ENCODE data around the gene FAM131B.

FAM131B gene

DNA sequence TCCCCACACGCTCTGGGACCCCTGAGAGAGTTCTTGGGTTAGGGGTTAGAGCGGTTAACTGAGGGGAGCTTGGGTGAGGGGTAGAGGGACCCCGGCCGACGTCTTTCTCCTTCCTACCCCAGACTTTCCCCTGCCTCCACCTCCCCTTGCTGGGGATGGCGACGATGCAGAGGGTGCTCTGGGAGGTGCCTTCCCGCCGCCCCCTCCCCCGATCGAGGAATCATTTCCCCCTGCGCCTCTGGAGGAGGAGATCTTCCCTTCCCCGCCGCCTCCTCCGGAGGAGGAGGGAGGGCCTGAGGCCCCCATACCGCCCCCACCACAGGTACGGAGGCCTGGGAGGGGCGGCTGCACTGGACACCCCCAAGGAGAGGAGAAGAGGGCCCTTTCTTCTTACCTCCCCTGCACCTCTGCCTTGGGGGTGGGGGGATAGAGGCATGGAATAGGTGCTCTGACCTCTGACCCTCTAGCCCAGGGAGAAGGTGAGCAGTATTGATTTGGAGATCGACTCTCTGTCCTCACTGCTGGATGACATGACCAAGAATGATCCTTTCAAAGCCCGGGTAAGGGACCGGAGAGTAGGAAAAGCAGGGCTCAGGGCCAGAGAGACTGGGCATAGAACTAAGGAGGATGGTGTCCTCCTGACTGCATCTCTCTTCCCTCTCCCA is 19.7 kb upstream of the FAM131B start:
- no peak for DNase-seq

DNA sequence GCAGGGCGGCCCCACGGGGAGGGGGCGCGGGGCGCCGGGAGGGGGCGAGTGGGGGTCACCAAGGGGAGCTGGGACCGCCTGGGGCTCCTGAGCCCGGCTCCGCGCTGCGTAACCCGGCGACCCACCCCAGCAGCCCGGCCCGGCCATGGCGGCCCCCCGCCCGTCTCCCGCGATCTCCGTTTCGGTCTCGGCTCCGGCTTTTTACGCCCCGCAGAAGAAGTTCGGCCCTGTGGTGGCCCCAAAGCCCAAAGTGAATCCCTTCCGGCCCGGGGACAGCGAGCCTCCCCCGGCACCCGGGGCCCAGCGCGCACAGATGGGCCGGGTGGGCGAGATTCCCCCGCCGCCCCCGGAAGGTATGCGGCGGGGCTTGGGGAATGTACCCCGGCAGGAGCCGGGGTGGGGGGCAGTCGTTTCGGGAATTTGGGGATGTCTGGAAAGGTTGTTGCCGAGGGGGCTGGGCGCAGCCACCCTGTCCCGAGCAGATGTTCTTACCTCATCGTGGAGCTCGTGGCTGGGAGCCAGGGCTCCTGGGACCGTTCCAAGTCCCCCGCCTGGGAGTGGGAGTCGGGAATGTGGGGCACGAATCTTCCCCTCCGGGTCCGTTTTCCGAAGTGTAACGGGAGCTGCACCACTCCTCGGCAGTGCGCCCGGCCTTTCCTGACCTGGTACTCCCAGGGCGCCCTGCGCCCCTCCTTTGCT is 19.1 kb upstream of the FAM131B start:
- DNase-seq, result no peak

DNA sequence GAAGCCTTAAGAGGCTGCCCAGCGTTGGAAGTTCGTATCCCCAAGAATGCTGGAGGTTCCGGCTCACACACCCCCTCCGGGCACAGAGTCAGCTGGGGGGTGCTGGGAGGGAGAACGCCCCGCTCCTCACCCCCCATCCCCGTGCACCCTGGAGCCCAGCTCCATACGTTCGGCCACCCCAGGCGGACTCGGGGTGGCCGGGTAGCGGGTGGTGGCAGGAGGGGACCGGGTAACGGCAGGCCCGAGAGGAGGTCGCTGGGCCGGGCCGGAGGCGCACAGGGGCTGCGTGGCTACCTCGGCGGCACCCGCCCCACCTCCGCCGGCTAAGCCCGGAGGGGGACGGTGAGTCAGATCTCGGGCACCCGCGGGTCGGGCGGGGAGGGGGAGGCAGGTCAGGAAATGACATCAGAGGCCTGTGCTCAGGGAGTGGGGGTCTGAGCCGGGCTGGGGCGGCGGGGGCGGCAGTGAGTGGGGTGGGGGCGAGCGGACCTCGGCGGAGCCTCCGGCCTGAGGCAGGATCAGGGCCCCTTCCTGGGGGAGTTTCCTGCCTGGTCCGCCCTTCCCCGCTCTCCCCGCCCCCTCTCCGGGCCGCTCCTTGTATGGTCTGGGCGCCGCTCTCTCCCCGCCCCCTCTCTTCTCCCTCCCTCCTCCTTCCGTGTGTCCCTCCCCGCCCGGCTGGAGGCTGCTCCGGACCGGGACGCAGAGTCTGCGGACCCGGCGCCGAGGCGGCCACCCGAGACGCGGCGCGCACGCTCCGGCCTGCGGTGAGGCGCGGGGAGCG is 18.3 kb upstream of the FAM131B start, which contains the start of gene ZYX:
TSS of gene ZYX (plus strand) at position 700 of the 781 bp plus-strand sequence. CDS start 227 bp downstream, outside the sequence.
- no peak for DNase-seq

DNA sequence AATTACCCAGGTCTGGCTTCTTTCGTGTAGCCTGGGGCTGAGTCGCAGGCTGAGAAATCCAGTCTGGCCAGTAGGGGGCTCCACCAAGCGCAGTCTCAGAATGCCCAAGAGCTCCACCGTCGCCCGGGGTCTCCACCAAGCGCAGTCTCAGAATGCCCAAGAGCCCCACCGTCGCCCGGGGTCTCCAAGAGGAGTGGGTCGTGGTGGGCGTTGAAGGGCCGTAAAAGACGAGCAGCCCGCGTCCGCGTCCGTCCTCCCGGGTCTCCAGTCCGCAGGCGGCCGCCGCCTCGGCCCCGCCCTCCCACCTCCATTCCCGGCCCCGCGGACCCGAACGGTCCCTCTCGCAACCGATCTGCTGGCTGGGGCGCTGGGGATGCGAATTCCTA is 17.7 kb upstream of the FAM131B start:
- DNase-seq, result no peak

DNA sequence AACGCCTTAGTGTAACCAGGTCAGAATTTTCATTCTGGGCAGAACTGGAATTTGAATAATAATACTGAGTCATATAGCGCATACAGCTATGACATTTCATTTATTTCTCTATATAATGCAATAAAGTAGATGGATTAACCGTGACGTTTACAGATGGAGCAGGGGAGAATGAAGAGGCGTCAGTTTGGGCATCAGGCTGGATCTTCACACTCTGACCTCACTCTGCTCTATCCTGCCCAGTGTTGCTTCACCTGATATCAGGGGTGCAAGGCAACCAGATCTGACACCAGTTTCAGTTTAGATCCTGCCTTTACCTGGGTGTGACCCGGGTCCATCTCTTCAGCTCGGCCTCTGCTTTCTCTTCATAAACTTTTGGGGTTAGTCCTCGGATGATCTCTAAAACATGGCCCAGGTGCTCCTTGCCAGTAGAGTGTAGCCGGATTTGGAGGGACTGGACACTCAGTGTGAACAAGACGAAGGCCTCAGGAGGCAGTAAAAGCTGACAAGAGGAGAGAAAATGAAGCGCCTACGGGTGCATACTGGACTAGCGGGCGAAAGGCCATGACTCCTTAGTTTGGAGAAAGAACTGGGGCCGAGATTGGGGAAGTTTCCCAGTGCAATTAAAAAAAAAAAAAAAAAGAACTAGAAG is 17.2 kb upstream of the FAM131B start:
- DNase-seq, result no peak

DNA sequence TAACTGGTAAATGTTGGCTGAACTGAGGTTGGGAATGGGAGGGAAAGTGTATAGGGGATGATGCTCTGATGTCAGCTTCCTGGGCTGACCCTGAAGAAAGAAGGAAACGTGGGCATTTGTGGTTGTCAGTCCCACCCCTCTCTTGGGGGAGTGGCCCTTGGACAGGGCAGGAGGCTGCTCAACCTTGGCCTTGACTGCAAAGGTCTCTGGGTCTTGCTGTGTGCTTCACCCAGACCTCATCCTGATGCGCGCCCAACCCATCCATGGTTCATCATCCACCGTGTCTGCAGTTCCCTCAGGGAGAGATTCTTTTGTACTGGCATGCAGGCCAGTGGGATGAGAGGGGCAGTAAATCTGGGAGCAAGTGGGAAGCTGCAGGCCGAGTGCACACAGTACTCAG is 13.9 kb upstream of the FAM131B start:
- DNase-seq, result no peak

DNA sequence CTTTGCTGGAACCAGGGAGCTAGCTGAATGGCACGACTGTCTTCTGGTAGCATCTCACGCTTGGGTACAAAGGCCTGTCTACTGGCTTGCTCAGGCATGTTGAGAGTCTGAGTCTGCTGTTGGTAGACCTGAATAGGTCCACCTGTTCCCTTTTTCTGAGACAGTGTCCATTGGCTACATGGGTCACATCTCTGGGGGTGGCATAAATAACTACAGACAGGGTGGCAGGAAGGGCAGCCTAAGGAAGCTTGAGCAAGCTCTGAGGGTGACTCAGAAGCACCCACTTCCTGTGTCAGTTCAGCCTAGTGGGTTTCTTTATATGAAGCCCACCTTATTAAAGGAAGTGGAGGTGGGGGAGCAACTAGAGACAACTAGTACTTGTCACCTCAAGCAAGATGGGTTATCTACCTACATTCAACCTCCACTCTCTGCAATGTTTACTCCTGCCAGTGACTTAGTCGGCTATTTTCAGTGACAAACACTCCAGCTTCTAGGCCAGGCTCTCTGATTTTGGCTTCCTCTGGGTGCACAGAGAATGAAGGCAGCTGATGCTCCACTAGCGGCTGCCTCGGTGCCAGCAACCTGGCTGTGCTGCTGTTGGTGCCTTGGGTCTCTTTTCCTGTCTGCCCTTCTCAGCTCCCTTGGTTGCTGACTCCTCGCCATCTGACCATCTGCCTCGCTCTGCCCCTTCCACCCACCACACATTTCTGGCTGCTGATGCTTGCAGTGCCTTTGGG is 13.0 kb upstream of the FAM131B start:
- no peak for DNase-seq

DNA sequence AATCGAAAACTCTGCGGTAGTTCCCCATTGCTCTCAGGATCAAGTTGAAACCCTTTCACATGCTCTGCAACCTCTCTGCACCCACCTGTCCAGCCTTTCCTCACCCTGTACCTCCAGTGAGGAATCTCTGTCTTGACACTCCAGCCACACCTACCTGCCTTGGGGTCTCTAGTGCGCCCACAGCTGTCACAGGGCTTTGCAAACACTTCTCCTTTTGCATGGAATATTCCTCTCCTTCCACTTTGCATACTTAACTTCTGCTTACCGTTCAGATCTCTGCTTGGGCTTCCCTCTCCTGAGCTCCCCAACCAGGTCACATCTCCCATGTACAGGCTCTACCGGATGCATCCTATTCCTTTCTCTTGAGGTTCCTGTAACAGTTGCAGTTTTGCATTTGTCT is 12.0 kb upstream of the FAM131B start:
- DNase-seq, result no peak

DNA sequence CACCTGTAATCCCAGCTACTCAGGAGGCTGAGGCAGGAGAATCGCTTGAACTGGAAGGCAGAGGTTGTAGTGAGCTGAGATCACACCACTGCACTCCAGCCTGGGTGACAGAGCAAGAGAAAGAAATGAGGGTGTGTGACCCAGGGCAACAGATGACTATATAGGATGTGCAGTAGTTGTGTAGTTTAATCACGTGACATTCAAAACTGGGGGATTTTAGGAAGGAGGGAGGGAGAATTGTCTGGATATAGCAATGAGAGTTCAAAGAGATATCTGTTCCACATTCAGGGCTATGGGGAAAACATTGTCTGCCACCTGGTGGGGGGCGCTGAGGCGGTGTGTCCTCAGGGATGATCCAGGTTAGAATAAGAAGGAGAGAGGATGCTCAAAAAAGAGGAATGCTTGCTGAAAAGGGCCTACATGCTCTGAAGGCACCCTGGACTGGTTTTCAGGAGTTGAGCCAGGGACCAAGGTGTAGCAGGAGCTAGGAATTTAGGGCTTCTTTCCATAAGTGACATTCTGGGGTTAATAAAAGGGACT is 10.8 kb upstream of the FAM131B start:
- DNase-seq, result no peak

DNA sequence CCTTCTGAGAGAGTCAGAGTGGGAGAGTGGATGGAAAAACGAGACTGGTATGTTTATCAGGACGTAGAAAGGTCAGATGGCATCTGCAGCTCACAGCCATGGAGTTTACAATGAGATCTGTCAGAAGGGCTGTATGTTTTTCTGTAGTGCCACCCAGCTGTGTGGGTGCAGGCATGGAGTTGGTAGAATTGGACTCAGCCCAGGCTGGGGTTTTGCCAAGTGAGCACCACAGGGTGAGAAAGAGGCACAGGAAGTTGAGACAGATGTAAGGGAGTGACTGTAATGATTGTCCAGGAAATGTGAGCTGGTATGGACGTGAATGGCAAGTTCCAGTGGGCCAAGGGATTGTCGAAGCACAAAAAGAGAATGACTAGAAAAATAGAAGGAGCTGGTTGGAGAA is 9.6 kb upstream of the FAM131B start:
- DNase-seq, result no peak

DNA sequence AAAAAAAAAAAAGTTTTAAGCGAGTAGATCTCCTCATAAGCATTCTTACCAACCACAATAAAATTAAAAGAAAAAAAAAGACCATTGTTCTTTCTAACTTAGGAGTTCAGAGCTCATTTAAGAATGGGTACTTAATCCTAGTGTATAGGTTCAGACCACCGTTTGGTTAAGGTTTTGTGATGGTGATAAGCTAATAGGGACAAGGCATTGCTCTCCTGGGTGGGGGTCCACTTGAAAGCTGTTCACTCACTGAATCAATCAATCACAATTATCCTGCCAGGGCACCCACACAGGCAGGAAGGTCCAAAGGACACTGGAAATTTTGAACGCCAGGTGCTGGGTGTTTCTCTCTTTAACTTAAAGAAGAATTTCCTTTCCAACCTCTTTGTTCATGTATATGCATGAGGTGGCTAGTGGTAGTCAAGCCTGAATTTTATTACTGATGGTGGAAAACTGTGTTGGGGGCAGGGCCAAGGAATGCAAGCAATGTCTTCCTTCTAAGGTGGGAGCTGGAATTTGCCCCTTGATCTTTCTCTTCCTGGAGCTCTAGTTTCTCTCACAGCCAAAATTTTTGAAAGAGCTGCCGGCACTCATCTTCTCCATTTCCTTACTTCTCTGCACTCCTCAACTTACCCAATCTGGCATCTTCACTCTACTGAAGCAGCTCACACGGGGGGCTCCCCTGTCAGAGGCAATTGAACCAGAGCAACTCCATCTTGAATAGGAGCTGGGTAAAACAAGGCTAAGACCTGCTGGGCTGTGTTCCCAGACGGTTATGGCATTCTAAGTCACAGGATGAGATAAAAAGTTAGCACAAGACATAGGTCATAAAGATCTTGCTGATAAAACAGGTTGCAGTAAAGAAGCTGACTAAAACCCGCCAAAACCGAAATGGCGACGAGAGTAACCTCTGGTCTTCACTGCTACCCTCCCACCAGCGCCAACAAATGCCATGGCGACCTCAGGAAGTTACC is 7.5 kb upstream of the FAM131B start:
- no peak for DNase-seq

DNA sequence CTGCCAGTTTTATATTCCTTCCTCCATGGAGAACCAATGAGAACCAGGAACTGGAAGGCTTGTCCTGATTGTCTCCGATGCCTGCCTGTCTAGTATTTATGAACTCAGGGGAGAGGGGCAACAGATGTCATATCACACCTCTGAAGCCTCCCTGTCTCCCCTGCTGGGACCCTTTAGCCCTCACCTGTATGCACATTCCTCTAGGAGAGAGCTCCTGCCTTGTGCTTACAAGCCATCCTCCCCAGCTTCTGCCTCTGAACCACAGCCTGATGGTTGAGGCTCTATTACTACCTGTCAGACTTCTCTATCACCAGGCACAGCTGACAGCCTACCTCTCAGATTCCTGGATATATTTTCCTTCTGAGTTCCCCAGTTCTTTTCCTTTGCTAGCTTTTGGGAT is 5.9 kb upstream of the FAM131B start:
- DNase-seq, result no peak

DNA sequence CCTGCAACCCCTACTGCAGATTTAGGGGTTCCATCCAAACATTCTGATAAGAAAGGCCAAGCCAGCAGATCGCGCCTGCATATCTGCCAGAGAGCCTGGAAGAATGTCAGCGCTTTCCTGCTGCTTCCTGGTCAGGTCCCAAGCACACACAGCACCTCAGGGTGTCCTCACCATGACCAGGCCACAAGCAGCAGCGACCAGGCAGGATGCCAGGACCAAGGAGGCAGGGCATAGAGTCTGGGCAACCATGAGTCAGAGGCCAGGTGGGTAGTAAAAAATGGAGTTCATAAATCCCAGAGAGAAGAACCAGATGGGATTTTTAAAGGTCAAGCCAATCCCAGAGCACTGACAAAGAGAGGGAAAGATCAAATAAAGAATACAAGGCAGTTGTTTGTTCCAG is 5.5 kb upstream of the FAM131B start:
- no peak for DNase-seq

DNA sequence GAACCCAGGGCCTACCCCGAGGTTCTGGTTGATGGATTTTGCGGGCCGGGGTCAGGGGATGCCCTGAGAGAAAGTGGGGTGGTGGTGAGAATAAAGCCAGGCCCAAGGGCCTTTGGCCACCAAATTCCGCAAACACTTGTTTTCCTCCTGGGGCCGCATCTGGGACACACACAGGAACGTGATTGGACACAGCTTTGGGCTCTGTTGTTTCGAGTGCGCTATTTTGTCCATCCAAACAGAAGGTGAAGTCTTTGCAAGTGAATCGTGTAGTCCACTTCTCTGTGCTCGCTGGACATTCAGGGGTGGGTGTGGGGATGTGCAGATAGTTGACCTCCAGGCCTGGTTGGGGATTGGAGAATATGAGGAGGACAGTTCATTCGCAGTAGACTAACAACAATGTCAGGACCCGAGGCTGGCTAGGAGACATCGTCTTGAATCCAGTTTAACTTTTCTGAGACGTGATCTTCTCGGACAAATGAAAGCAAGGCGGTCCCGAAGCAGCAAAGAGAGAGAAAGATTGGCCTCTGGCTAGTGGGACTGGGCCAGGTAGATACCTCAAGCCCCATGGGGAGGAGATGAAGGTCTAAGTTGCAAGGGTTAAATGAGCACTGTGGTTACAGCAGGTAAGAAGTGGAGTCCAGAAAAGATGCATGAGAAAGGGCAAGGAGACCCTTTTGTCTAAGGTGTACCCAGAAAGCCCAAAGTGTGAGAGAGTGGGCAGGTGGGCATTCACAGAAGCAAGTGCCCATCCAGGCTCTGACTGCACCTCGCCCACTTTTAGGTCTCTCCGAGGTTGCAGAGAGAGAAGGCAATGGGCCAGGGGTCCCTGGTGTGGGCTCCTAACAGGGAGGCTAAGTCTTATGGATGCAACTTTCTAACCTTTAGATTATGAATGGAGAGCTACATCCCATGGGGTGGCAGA is 764 bp upstream of the FAM131B start:
- DNase-seq, result no peak

DNA sequence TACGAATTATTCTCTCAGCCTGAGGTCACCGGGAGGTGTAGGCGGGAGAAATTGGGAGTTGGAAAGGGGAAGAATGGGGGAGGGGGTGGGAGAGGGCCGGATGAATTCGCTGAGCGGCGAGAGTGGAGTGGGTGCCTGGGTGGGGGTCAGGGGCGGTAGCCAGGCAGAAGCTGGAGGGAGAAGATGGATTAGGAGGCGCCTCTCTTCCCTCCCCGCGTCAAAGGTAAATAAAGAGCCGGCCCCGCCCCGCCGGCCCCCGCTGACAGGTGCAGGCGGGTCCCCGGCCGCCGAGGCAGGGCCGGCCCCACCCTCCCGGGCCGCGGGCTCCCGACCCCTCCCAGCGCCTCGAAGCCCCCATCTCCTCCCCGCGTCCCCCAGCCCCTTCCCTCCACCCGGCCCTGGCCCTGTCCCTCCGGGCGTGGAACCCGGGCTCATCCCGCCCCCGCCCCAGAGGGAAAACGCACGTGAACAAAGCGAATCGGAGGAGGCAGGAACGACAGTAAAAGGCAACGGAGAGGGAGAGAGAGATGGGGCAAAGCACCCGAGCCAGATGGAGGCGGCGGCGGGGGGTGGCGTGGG is 872 bp downstream of the FAM131B start:
- DNase-seq, result no peak

DNA sequence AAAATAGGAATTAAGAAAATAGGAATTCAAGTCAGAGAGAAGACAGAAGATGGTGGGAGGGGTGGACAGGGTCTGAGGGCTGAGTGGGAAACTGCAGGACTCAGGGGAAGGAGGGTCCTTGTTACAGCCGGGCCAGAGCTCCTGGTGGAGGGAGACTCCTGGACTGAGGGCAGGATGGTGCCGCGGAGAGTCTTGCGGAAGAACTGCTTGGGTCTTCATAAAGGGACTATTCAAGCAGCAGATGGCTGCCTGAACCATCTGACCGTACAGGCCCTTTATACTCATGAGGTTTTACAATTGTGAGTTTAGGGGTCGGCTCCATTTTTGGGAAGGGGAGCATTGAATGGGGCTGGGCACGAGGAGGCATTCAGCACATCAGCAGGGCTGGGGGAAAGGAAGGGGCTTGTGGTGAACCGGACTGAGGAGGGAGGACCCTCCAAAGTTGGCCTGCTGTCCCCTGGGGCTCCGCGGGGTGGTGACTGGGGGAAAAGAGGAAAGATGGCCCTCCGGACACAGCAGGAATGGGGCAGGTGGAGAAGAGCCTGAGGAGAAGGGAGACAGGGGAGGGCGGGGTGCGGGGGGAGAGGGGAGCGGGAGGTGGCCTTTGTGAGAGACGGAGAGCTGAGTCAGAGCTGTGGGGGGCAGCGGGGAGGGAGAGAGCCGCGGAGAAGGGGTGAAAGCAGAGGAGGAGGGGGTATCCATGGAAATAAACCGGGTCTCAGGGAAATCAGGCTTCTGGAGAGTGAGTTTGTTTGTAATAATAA is 1.5 kb downstream of the FAM131B start:
- no peak for DNase-seq

DNA sequence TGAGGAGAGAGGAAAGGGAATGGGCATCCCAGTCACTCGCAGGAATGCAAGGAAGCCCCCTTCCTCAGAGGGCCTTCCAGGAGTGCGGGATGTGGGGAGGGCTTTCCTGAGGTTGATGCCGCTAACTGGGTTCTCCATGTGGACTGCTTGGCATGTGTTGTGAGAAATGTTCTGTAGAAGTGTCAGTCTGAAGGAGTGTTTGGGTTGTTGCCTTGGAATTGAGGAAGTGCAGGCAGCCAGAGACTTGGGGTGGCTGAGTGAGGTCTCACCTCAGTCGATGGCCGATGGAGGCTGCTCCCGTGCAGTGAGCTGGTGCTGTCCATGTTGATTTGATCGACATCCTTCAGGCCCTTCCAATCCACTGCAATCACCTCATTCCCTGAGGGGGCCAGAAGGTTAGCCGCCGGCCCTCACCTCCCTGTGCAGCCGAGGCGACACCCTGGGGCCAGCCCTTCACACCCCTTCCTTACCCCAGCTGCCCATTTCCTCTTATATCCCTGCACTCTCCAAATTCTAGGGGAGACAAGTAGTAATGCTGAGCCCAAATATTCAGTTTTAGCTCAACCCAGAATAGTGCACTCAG is 2.7 kb downstream of the FAM131B start:
- no peak for DNase-seq

DNA sequence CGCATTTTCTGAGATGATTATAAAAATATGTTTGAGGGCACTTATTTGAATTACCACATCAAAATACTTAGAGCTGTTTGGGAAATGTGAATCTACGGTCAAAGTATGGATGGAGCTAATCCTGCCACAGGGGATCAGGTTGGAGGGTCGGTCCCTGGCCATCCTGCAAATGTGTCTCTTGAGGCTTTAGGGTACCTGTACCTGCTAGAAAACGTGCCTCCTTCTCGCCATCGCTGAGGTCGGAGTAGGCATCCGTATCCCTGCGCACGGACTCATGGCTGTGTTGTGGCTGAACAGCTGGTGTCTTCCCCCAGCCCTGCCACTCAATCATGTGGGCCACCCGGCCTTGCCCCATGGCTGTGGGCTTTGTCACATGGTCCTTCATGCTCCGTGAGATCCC is 3.9 kb downstream of the FAM131B start:
- DNase-seq, result no peak

All from DMS153 (cell line).